Measurements from ENCODE around the gene STIM1. TPM values are rescaled to one million over a fixed set of nuclear protein-coding genes. Genes with fewer than 3 reads are reported as not detected.
"Not testable (repeated sequence)": the region's sequence is repeated elsewhere in the genome, so short reads cannot be mapped to it uniquely, and the experiment has no call there.

The STIM1 gene
- polyA plus RNA-seq (2012; ENCODE audit: insufficient read depth, insufficient read length): 53.5 TPM

DNA sequence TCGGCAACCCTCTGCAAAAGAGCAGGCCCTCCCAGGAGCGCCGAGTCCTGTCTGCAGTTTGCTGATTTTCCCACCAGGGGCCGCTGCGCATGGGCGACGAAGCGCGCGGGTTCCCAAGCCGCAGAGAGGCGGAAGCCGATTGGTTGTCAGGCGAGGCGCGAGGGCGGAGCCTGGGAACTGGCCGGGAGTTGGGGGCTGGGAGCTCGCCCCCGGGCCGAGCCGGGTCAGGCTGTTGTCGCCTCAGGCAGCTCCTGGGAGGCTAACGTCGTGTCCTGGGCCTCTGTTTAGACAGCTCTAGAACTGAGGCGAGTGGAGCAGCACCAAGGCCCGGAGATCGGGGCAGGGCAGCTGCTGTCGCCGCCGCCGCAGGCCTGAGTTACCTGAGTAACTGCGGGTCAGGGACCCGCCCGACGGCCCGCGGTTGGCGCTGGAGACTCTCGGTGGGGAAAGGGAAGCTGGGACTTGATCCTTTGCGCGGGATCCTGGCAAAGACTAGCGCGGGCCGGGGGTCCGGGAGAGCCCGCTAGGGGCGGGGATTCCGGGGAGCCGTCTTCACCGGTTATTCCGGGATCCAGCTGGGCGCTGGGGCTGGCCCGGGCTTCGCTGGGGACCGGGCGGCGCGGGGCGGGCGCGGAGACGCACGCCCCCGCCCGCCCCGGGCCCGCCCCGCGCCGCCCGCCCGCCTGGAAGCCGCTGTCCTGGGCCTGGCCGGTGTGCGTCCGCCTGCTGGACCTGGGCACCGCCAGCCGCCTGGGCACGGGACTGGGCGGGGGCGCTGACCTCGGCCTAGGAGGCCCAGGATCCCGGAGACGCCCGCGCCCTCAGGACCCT lies at the start of gene STIM1:
Gene STIM1 (plus strand): TSS at position 688 of the 831 bp plus-strand sequence. CDS start 607 bp downstream, outside the sequence.
- peak within 1 kb of the TSS; percentile 81 for H3K4me3 ChIP-seq (ENCODE audit: low read length)
- peak; percentile 94 for DNase-seq (ENCODE audit: low read depth, low spot score)

DNA sequence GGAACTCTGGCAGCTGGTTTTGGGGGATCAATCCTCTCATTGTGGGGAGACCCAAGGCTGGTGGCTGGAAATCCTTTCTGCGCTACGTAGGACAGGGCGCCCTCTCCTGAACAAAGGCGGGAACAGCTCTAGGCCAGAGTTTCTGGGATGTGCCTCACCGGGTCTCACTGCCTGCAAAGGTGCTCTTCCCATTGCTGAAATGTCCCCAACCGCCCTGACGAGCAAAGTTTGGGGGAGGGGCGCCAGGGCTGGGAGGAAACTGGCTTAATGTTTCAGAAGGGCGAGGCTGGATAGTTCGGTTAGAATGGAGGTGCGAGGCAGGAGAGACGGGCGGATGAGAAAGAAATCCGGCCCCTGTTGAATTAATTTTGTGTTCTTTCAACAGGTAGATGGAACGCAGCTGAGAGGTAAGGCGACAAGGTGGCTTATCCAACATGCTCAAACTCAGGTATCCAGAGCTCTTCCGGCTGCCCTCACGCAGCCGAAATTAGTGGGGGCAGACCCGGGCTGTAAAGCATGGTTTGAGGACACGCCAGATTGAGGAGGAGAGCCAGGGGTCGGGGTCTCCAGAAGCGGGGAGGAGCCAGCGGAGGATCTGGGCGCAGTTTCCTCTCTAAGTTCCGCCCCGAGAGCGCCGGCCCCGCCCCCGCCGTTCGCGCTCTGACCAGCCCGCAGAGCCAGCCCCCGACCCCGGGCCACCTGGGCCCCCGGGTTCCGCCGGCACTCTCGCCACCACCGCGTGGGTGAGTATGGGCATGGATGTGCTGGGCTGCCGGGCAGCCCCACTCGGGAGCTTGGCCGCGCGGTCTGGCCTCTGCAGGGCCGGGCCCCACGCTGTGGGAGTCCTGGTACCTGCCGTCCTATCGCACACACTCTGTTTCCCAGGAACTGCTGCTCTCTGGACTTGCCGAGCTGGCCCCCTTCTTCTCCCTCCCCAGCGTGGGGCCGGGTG lies 47.3 kb upstream of the STIM1 start, which contains the start of gene PGAP2:
Gene PGAP2 (plus strand): TSS at position 652 of the 952 bp plus-strand sequence. CDS start 2,700 bp downstream, outside the sequence.
- H3K4me3 ChIP-seq (ENCODE audit: low read length): peak within 1 kb of the TSS; percentile 80
- DNase-seq (ENCODE audit: low read depth, low spot score): peak; percentile 56

GRCh38 chr11:3808861-3809623 lies 46.4 kb upstream of the STIM1 start:
- DNase-seq (ENCODE audit: low read depth, low spot score): peak; percentile 73
- H3K4me3 ChIP-seq (ENCODE audit: low read length): peak overlapping the region; percentile 80

- no peak for DNase-seq (ENCODE audit: low read depth, low spot score)
- no peak overlapping the region for H3K4me3 ChIP-seq (ENCODE audit: low read length)
Measured at GRCh38 chr11:3809624-3809928, 45.9 kb upstream of the STIM1 start.

DNA sequence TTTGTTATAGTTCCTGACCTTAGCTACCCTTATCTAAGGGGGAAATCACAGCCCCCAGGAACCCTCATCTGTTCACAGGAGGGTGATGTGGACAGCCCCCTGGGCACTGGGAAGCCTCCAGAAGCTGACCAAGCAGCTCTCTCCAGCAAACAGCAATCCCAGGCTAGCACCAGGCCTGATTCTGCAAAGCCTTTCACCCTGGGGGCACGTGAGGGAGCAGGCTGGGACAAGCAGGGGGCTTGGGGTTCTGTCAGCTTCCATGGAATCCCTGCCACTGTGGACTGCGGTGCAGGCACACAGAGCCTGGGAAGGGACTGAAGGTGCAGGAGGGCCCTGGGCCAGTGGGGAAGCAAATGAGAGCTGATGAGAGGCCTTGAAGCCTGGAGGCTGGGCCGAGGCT lies 45.0 kb upstream of the STIM1 start:
- no peak for DNase-seq (ENCODE audit: low read depth, low spot score)
- no peak overlapping the region for H3K4me3 ChIP-seq (ENCODE audit: low read length)

- no peak overlapping the region for H3K4me3 ChIP-seq (ENCODE audit: low read length)
- DNase-seq (ENCODE audit: low read depth, low spot score): no peak
Measured at GRCh38 chr11:3810951-3811350, 44.5 kb upstream of the STIM1 start.

GRCh38 chr11:3814832-3815231 lies 40.6 kb upstream of the STIM1 start:
- H3K4me3 ChIP-seq (ENCODE audit: low read length); DNase-seq (ENCODE audit: low read depth, low spot score): not testable (repeated sequence)

DNA sequence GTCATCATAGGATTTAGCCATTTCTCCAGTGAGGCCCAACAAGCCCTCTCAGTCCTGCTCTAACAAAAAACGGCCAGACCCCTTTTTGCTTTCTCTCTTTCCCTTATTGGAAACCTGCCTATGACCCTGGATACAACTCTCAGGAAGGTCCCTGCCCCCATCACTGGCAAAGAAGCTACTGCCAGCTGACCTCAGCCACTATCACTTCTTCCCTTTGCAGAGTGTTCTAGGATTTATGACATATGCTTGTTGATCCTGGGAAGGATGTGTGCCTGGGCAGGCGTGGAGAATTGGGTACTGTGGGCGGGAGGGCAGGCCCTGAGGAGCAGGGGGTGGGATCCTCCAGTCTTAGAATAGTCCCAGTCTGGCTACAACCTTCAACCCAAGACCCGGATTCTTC lies 39.6 kb upstream of the STIM1 start:
- no peak overlapping the region for H3K4me3 ChIP-seq (ENCODE audit: low read length)
- no peak for DNase-seq (ENCODE audit: low read depth, low spot score)

- DNase-seq (ENCODE audit: low read depth, low spot score): no peak
- no peak overlapping the region for H3K4me3 ChIP-seq (ENCODE audit: low read length)
Measured at GRCh38 chr11:3816673-3817072, 38.8 kb upstream of the STIM1 start.

DNA sequence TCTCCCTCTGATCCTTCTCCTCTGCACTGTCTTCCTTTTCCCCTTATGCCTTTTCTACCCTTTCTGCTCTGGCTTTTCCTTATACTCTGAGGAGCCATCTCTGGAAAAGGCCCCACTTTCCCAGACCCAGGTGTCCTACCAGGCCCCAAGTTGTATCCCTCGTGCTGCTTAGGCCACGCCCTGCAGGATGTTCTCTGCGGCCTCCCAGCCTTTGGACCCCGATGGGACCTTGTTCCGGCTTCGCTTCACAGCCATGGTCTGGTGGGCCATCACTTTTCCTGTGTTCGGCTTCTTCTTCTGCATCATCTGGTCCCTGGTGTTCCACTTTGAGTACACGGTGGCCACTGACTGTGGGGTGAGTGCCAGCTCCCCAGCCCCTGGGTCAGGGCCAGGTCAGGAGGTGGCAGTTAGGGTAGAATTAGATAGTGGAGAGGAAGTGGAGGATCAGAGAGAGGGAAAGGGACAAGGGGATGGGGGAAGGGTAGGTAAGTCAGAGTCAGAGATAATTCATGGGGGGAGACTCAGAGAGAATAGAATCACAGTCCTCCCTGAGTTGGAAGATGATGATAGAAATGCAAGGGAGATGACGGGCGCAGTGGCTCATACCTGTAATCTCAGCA lies 38.2 kb upstream of the STIM1 start:
- DNase-seq (ENCODE audit: low read depth, low spot score): no peak

DNA sequence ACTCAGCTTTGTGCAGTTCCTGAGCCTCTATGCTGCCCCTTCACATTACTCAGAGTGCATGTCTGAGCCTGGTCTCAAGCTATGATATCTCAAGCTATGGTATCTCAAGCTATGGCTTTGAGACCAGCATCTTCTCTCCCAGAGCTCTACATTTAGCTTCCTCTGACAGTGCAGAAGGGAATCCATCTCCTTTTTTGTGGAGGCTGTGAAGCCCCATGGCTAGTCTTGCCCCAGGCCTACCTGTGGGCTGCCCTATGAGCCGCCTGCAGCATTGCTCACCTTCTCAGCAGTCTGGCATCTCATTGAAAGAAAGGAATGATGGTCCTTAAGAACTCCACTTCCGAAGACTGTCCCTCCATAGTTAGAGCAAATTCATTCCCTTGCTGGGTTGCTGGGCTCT lies 34.5 kb upstream of the STIM1 start:
- H3K4me3 ChIP-seq (ENCODE audit: low read length): no peak overlapping the region
- no peak for DNase-seq (ENCODE audit: low read depth, low spot score)

More for the DNA sequence above, 38.2 kb upstream of the STIM1 start:
- H3K4me3 ChIP-seq (ENCODE audit: low read length): no peak overlapping the region

DNA sequence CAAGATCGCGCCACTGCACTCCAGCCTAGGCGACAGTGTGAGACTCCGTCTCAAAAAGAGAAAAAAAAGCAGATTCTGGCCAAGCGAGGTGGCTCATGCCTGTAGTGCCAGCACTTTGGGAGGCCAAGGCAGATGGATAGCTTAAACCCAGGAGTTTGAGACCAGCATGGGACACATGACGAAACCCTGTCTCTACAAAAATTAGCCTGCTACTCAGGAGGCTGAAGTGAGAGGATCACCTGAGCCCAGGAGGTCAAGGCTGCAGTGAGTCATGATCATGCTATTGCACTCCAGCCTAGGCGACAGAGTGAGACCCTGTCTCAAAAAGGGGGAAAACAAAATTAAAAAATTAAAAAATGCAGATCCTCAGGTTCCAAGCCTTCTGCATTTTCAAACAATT lies 33.2 kb upstream of the STIM1 start:
- DNase-seq (ENCODE audit: low read depth, low spot score): no peak

GRCh38 chr11:3823303-3823702 lies 32.2 kb upstream of the STIM1 start:
- DNase-seq (ENCODE audit: low read depth, low spot score): no peak
- H3K4me3 ChIP-seq (ENCODE audit: low read length): no peak overlapping the region

More for the DNA sequence above, 33.2 kb upstream of the STIM1 start:
- no peak overlapping the region for H3K4me3 ChIP-seq (ENCODE audit: low read length)

DNA sequence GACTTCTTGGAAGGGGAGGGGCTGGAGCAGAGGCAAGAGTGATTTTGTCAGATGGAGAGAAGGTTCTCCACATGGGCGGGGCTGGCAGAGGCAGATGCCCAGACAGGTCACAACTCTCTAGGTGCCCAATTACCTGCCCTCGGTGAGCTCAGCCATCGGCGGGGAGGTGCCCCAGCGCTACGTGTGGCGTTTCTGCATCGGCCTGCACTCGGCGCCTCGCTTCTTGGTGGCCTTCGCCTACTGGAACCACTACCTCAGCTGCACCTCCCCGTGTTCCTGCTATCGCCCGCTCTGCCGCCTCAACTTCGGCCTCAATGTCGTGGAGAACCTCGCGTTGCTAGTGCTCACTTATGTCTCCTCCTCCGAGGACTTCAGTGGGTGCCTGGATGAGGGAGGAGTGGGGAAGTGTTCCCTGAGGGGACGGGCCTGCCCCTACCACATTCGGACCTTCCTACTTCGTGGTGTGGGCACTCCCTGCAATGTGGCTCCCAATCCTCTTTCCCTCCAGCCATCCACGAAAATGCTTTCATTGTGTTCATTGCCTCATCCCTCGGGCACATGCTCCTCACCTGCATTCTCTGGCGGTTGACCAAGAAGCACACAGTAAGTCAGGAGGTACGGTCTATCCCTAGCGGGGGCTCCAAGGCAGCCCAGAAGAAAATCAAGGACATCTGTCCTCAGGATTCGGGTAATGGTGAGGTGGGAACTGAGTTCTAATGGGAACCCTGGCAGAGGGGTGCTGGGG lies 31.5 kb upstream of the STIM1 start:
- H3K4me3 ChIP-seq (ENCODE audit: low read length): no peak overlapping the region
- DNase-seq (ENCODE audit: low read depth, low spot score): no peak

DNA sequence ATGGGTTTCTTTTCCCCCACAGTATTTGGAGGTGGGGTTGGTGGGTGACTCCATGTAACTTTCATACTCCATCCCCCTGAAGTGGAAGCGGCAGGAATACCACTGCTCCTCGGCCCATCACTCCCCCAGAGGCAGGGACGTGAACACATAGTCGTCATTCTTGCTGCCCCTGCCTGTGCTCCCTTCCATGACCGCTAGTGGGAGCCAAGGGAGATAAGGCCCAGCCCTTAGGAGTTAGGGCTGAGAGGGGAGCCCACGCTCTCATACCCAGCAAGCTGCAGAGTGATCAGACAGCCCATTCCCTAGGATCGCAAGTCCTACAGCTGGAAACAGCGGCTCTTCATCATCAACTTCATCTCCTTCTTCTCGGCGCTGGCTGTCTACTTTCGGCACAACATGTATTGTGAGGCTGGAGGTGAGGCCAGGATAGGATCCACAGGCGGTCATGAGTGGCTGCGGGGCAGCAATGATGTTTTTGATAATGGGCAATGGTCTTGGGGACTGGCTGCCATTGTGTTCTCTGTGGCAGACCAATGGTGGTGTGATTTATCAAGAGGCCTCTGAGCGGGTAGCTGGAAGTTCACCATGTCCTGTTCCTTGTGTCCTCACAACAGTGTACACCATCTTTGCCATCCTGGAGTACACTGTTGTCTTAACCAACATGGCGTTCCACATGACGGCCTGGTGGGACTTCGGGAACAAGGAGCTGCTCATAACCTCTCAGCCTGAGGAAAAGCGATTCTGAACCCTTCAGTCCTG lies 30.6 kb upstream of the STIM1 start:
- H3K4me3 ChIP-seq (ENCODE audit: low read length): no peak overlapping the region
- peak; percentile 83 for DNase-seq (ENCODE audit: low read depth, low spot score)

DNA sequence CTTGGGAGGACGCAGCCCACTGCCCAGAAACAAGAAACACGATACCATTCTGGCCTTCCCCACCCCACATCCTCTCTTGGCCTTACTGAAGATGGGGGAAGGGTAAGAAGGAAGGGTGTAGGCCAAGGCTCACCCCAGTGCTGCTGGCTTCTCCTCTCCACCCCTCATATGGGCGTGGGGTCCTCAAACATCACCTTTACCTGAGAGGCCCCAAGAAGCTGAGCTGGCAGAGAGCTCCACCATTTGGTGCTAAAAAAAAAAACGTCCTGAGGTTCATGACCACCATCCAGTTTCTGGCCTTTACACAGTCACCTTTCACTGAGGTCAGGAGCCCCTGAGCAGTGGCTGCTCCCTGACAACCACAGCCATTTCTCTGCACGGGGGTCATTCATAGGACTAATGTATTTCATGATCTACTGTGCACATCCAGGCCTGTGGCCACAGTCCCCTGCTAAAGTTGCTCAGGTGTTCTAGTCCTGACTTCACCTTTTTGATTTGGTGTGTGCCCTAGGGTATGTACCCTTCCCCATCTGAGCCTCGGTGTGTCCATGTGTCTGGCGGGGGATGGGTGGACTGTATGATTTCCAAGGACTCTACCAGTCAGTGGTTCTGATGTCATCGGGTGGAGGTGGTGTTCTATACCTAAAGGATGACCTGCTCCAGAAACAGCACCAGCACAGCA lies 29.9 kb upstream of the STIM1 start:
- H3K4me3 ChIP-seq (ENCODE audit: low read length): no peak overlapping the region
- DNase-seq (ENCODE audit: low read depth, low spot score): no peak

DNA sequence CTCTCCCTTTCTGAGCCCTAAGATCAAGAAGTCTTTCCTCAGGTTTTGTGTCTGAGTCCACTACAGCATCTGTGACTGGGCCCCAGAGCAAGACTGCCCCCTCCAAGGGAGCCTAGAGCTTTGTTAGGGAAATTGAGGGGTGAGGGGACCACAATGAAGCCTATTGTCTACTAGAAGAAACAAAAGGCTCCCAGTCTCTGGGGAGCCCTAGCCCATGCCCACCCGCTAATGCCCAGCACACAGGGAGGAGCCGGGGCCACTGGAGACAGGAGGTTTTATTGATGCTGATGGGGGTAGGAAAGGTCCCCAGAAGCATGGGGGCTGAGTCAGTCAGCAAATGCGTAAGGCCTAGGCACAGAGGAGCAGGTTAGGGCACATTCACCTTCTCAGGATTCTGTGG lies 28.7 kb upstream of the STIM1 start:
- no peak overlapping the region for H3K4me3 ChIP-seq (ENCODE audit: low read length)
- DNase-seq (ENCODE audit: low read depth, low spot score): no peak

Measured in Jurkat, Clone E6-1 (cell line).